H1 (cell line): Measurements from ENCODE around the gene SPATS2. TPM values are rescaled to one million over a fixed set of nuclear protein-coding genes. Genes with fewer than 3 reads are reported as not detected.

Experiments used
- MAX ChIP-seq: IDR thresholded peaks from 2 replicates; pipeline ENCODE4 v1.6.1; 2012; ENCODE audit warnings: inconsistent platforms
- polyA plus RNA-seq, 7 experiments: library from polyadenylated mRNA; depleted of rRNA in 3 of 7; stranded (reverse) in 5 of 7; unstranded in 2 of 7; fragments of >200 nt in 5 of 7; fragments of 200-250 nt in 2 of 7; gene quantifications; 1 replicate in 5 of 7; 2 replicates in 1 of 7; 4 replicates in 1 of 7; pipeline versions ENCODE4 v1.2.1 to v1.2.3, GENCODE V29; 2011 to 2013; ENCODE audit warnings: missing spikeins in 2 of 7, mixed read lengths in 2 of 7
- total RNA-seq: library from RNA; stranded (reverse); fragmentation: NEBNext Ultra II Directional; extraction: Animal tissue kit (Norgen Biotek cat#: 25700); gene quantifications from 2 replicates; pipeline ENCODE4 v1.2.1, GENCODE V29; 2021

The SPATS2 gene
- total and polyA plus RNA-seq, 2 of the 8 experiments (the other 6 are each of a cell fraction or from before 2014, with no cell fraction given): 19.2 to 24.5 TPM

- TF ChIP-seq MAX: no peak
Measured at GRCh38 chr12:49428793-49429192, 61.5 kb downstream of the SPATS2 start (continued).
